GM19035 (cell line): ENCODE data around the gene GCC1.
"Not testable (repeated sequence)": the region's sequence is repeated elsewhere in the genome, so short reads cannot be mapped to it uniquely, and the experiment has no call there.

Experiments used
- ATAC-seq: cut with Tn5 transposase; IDR thresholded peaks from one replicate; pipeline ENCODE4 v1.9.1; 2021; ENCODE audit not compliant: unreplicated experiment

The GCC1 gene

DNA sequence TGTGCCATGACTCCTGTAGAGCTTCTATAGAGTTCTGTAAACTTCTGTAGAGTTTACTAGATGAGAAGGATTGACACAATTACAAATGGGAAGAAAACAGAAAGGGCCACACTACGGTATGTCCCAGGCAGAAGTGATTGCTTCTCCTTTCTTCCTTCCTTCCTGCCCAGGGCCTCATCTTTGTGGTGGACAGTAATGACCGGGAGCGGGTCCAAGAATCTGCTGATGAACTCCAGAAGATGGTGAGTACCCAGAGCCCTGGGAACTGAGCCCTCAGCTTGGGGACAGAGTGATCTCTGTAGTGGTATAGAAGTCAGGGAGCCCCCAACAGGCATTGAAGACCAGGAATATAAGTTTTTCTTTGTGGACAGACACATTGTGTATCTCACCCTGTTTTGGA, 4.5 kb upstream of the GCC1 start:
- no peak for ATAC-seq

- peak; percentile 21 for ATAC-seq
Observed at GRCh38 chr7:127588697-127589482, 3.5 kb upstream of the GCC1 start.

DNA sequence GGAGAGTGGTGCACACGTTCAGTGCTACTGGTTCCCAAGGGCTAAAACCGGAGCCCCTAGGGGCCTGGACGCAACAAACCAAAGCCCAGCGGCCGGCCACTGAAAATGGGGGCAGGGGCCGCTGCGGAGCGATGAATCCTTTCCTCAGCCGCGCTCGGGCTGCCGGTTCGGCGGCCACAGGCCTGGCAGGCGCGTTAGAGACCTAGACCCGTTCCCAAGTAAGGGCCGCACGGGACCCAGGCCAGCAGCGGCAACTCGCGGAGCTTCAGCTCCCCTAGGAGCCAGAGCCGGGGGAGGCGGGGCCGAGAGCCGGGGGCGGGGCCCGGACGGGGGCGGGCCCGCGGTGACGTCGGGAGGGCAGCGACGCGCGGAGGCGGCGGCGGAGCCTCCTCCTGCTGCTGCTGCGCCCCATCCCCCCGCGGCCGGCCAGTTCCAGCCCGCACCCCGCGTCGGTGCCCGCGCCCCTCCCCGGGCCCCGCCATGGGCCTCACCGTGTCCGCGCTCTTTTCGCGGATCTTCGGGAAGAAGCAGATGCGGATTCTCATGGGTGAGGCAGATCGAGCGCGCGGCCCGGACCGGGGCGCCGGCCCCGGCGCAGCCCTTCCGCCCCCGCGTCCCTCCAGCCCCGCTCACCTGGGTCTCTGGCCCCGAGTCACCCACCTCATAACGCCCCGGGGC, 2.8 kb upstream of the GCC1 start, which contains the start of gene ARF5:
TSS of gene ARF5 (plus strand) at position 393 of the 678 bp plus-strand sequence. CDS start at position 481, 88 bp downstream.
- ATAC-seq, result peak; percentile 65

GRCh38 chr7:127587663-127588018, 2.2 kb upstream of the GCC1 start:
- ATAC-seq, result no peak

DNA sequence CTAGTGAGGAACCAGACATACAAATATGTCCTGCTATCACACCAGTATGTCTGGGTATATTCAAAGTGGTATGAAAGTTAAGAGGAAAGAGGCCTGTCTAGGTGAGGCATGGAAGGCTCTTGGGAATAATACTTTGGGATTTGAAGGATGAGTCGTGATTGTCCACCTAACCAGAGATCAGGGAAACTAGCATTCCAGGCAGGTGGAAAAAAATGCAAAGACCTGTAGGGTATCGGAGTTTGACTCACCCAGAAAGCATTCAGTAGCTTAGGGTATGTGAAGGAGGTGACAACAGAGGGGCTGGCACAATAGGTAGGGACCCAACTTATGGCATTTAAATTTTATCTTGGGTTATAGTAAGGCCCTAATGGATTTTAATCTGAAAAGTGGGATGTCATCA, 950 bp upstream of the GCC1 start:
- ATAC-seq, result no peak

DNA sequence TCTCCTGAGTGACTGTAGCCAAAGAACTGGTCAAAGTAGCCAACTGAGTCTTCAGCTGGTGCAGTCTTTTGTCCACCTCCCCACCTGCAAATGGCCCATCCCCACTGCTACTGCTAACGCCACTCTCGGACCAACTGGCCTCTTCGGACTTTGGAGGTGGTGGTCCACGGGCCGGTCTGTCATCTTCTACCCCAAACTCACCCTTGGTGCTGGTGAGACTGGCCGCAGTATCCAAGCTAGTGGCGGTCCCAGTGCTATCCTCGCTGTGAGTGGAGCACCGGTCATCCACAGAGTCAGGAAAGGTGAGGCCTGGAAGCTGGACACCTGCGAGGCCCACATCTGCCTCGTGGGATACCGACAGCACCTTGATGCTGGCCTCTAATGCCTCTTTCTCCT, 750 bp downstream of the GCC1 start:
- no peak for ATAC-seq

- no peak for ATAC-seq
Observed at GRCh38 chr7:127582361-127582760, 3.0 kb downstream of the GCC1 start.

DNA sequence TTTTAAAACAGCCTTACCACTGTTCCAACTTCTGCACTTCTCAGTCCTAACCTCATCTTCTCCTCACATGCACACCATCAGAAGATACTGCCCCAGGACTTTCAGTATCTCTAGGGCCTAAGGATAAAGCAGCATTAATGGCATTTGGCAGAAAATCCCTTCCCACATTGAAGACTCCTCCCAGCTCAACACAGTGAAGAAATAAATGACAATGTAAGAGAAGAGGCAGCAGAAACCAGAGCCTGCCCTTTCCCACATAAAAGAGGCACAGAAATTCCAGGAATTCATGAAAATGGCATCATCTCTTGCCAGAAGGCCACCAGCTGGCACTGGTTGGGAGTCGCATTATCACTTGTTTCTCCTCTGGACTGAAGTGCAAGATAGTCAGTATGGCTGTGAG, 3.7 kb downstream of the GCC1 start:
- no peak for ATAC-seq

DNA sequence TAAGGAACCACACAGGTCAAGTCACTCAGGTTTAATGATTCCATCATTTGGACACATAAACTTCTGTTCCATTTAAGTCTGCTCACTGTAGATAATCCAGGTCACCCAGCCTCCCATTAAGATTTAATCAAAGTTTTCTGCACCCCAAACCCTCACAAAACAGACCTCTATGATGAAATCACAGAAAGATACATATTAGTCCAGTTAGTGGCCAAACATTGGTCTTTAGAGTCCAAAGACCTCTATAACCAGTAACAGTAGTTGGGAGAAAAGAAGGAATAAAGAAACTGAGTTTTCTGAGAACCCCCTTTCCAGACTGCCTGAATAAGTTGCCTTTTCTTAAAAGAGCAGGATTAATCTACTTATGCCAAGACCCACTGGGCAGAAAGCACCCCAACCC, 4.8 kb downstream of the GCC1 start:
- ATAC-seq, result no peak

GRCh38 chr7:127578711-127579275, 6.6 kb downstream of the GCC1 start:
- ATAC-seq, result no peak

GRCh38 chr7:127578036-127578684, 7.2 kb downstream of the GCC1 start:
- no peak for ATAC-seq

GRCh38 chr7:127571741-127572505, 13.5 kb downstream of the GCC1 start:
- no peak for ATAC-seq

- ATAC-seq, result not testable (repeated sequence)
Observed at GRCh38 chr7:127568034-127568433, 17.4 kb downstream of the GCC1 start.

- ATAC-seq, result no peak
Observed at GRCh38 chr7:127566242-127566641, 19.2 kb downstream of the GCC1 start.

DNA sequence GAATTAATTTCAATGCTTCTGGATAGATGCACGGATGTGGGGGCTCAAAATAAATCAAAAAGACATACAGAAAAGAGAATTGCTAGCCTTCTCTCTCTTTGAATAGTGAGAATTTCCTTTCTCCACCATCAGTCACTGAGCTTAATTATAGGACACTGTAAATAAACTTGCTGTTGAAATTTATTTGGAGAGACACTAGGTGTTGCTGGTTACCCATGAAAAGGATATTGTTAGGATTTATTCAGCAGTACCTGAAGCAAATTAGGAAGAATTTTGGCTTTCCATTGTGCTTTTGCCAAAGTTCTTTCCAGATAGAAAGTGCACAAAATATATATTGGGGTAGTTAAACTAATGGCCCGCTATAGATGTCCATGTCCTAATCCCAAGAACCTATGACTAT, 27.6 kb downstream of the GCC1 start:
- no peak for ATAC-seq

DNA sequence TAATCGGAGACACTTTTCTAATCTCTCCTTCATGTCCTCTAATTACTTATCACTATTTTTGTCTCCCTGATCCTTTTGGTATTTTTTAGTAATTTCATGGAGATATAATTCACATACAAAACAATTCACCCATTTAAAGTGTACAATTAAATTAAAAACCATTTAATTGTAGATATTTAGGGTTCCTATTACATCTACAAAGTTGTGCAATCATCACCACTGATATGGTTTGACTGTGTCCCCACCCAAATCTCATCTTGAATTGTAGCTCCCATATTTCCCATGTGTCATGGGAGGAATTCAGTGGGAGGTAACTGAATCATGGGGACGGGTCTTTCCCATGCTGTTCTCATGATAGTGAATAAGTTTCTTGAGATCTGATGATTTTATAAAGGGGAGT, 29.0 kb downstream of the GCC1 start:
- no peak for ATAC-seq

GRCh38 chr7:127551941-127552340, 33.5 kb downstream of the GCC1 start:
- no peak for ATAC-seq

- ATAC-seq, result no peak
Observed at GRCh38 chr7:127550247-127550646, 35.1 kb downstream of the GCC1 start.

GRCh38 chr7:127546313-127546712, 39.1 kb downstream of the GCC1 start:
- ATAC-seq, result no peak

- no peak for ATAC-seq
Observed at GRCh38 chr7:127541548-127541947, 43.8 kb downstream of the GCC1 start.

DNA sequence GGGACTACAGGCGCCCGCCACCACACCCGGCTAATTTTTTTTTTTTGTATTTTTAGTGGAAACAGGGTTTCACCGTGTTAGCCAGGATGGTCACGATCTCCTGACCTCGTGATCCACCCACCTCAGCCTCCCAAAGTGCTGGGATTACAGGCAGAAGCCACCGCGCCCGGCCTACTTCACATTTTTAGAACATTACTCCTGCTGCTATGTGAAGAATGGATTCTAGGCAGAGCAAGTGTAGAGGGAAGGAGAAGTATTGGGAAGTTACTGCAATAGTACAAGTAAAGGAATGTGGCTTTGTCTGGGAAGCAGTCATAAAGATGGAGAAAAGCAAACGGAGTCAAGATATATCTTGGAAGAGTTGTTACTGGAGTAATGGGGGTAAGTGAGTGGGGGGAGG, 44.9 kb downstream of the GCC1 start:
- not testable (repeated sequence) for ATAC-seq
